ENCODE data around the gene OSBPL10.

- no peak for TF ChIP-seq TP53 (CRISPR knock-in tag; IDR thresholded peaks at IDR 0.05)
- no peak for TF ChIP-seq POLR2A (IDR thresholded peaks at IDR 0.05; ENCODE audit: low read length)
- no peak for TF ChIP-seq SMC3 (IDR thresholded peaks at IDR 0.05)
- no peak for TF ChIP-seq CTCF (IDR thresholded peaks at IDR 0.05)
- no peak for TF ChIP-seq MAX (IDR thresholded peaks at IDR 0.05)
- no peak for TF ChIP-seq RAD21 (conservative IDR thresholded peaks at IDR 0.05 in 1 of 2, IDR thresholded peaks at IDR 0.05 in 1 of 2)
- no peak for TF ChIP-seq ESRRA (IDR thresholded peaks at IDR 0.05; ENCODE audit: borderline replicate concordance, low read length)
- no peak for TF ChIP-seq CHD2 (IDR thresholded peaks at IDR 0.05; ENCODE audit: low read length, partially characterized antibody)
- no peak for TF ChIP-seq REST (IDR thresholded peaks at IDR 0.05)
- TF ChIP-seq CHD4 (IDR thresholded peaks at IDR 0.05; ENCODE audit: borderline replicate concordance) = no peak
- no peak for TF ChIP-seq BHLHE40 (IDR thresholded peaks at IDR 0.05; ENCODE audit: low read depth, low read length)
These were observed 7.2 kb downstream of the OSBPL10 start for GRCh38 chr3:31973837-31974236.

Measured in A549 (cell line).